GM12878 (cell line): Measurements from ENCODE around the gene CCDC187. TPM values are rescaled to one million over a fixed set of nuclear protein-coding genes. Genes with fewer than 3 reads are reported as not detected.

Experiments used
- ATAC-seq: fragments of 200-7000 bp; cut with Tn5 transposase; 3 replicates; pipeline ENCODE4 v1.9.1; 2020; ENCODE audit warnings: mild to moderate bottlenecking, moderate library complexity
- BruUV-seq: library from RNA; stranded (reverse); fragments of 400-500 nt; replicated peaks from 2 replicates; lab custom pipeline; 2021; lab: Mats Ljungman, UMichigan
- CTCF ChIA-PET: fragments of 300-600 bp; sonication (Branson Sonifier 250); formaldehyde crosslinking; extraction: SDS; loops from one replicate; lab custom pipeline; 2021; ENCODE audit warnings: inconsistent platforms; lab: Yijun Ruan, JAX
- POLR2A ChIA-PET: fragments of 350-600 bp; formaldehyde crosslinking; extraction: SDS; loops from one replicate; lab custom pipeline; 2021; ENCODE audit warnings: inconsistent platforms; lab: Charles Lee
- RAD21 ChIA-PET: fragments of 300-600 bp; sonication (Branson Sonifier 250); formaldehyde crosslinking; loops from one replicate; lab custom pipeline; 2023; ENCODE audit warnings: antibody characterized with exemption; ENCODE audit not compliant: unreplicated experiment; lab: Charles Lee
- SMC1A ChIA-PET: fragments of 300-600 bp; sonication (Branson Sonifier 250); formaldehyde crosslinking; loops from one replicate; lab custom pipeline; 2023; ENCODE audit not compliant: unreplicated experiment, uncharacterized antibody; lab: Charles Lee
- DNase-seq: peaks from one replicate; pipeline ENCODE4 v3.0.0-alpha.2; 2011; ENCODE audit warnings: low read depth, low spot score
- FAIRE-seq: peaks from 3 replicates; lab custom pipeline; 2011; peaks lifted over from hg19 to GRCh38; lab: Jason Lieb, UNC
- H2AFZ ChIP-seq: 2 replicates; pipeline ENCODE4 v1.6.0; 2011; ENCODE audit warnings: low read depth, low read length, control low read depth; ENCODE audit not compliant: control insufficient read depth
- H3K27ac ChIP-seq: 2 replicates; pipeline ENCODE4 v1.5.1; 2011; ENCODE audit warnings: control low read depth; ENCODE audit not compliant: control insufficient read depth, insufficient read depth
- H3K27me3 ChIP-seq, 2 experiments: replicated peaks in 1 of 2; 2 replicates each; pipeline versions ENCODE4 v1.6.0 to v1.6.1; 2011; ENCODE audit warnings: low read length in 1 of 2; ENCODE audit not compliant: control insufficient read depth in 2 of 2, insufficient read depth in 2 of 2
- H3K36me3 ChIP-seq, 2 experiments: 2 replicates each; pipeline ENCODE4 v1.5.1; 2011; ENCODE audit warnings: low read length in 1 of 2; ENCODE audit not compliant: control insufficient read depth in 2 of 2, insufficient read depth in 2 of 2
- H3K4me1 ChIP-seq: 2 replicates; pipeline ENCODE4 v1.6.1; 2011; ENCODE audit warnings: mild to moderate bottlenecking, low read length, moderate library complexity, mixed read lengths; ENCODE audit not compliant: control insufficient read depth, insufficient read depth
- H3K4me2 ChIP-seq: 2 replicates; pipeline ENCODE4 v1.6.0; 2011; ENCODE audit warnings: control low read depth; ENCODE audit not compliant: control insufficient read depth, insufficient read depth
- H3K4me3 ChIP-seq: fragments of 200-600 bp; sonication (generic); 2 replicates; pipeline ENCODE4 v1.5.1; 2016
- H3K79me2 ChIP-seq: 2 replicates; pipeline ENCODE4 v1.6.0; 2011; ENCODE audit warnings: low read length; ENCODE audit not compliant: control insufficient read depth, insufficient read depth
- H3K9ac ChIP-seq: 2 replicates; pipeline ENCODE4 v1.8.0; 2011; ENCODE audit warnings: low read length, control low read depth, mixed read lengths; ENCODE audit not compliant: control insufficient read depth, insufficient read depth
- H3K9me3 ChIP-seq: replicated peaks from 3 replicates; pipeline ENCODE4 v1.5.1; 2011; ENCODE audit warnings: mild to moderate bottlenecking, low read length; ENCODE audit not compliant: control insufficient read depth, insufficient read depth
- H4K20me1 ChIP-seq: 2 replicates; pipeline ENCODE4 v1.6.0; 2011; ENCODE audit not compliant: control insufficient read depth, insufficient read depth
- BCLAF1 ChIP-seq: fragments of 450-650 bp; IDR thresholded peaks from 2 replicates; pipeline ENCODE4 v1.6.1; 2017; ENCODE audit warnings: antibody characterized with exemption, mild to moderate bottlenecking, moderate library complexity
- BRCA1 ChIP-seq: IDR thresholded peaks from 2 replicates; pipeline ENCODE4 v1.6.1; 2011; ENCODE audit warnings: low read depth, low read length, improper control_type of control experiment
- EED ChIP-seq: sonication (generic); IDR thresholded peaks from 2 replicates; pipeline ENCODE4 v1.6.1; 2016; ENCODE audit warnings: antibody characterized with exemption, low read depth
- EZH2 ChIP-seq: IDR thresholded peaks from 2 replicates; pipeline ENCODE4 v1.6.1; 2012; ENCODE audit warnings: low read depth, mild to moderate bottlenecking, control low read depth, inconsistent platforms, low read length, borderline replicate concordance; ENCODE audit not compliant: control insufficient read depth
- MEF2A ChIP-seq: IDR thresholded peaks from 2 replicates; pipeline ENCODE4 v1.6.1; 2011; ENCODE audit warnings: low read depth, mild to moderate bottlenecking, low read length, moderate library complexity; ENCODE audit not compliant: insufficient read depth
- PAX8 ChIP-seq: fragments of 450-650 bp; IDR thresholded peaks from 2 replicates; pipeline ENCODE4 v1.6.1; 2017; ENCODE audit warnings: mild to moderate bottlenecking, moderate library complexity
- RFX5 ChIP-seq: IDR thresholded peaks from 2 replicates; pipeline ENCODE4 v1.6.1; 2011; ENCODE audit warnings: low read depth, low read length, improper control_type of control experiment
- SREBF1 ChIP-seq: IDR thresholded peaks from 2 replicates; pipeline ENCODE4 v1.6.1; 2012; ENCODE audit warnings: mild to moderate bottlenecking, low read length
- TBL1XR1 ChIP-seq: IDR thresholded peaks from 2 replicates; pipeline ENCODE4 v1.6.1; 2012; ENCODE audit warnings: low read depth, low read length, improper control_type of control experiment
- WGBS: methylation state at CpG from one replicate; pipeline ENCODE4 v1.1.6; 2016; ENCODE audit warnings: low lambda C conversion rate; ENCODE audit not compliant: insufficient replicate concordance, insufficient coverage; ENCODE audit errors: missing lambda C conversion rate; 5-methylcytosine and 5-hydroxymethylcytosine counted together
- in situ Hi-C: fragments of 300-500 bp; cut with MboI; formaldehyde crosslinking; loops from 9 replicates; pipeline ENCODE4 v1.14.3; 2018; ENCODE audit warnings: mixed read lengths
- intact Hi-C: fragments of 100-400 bp; cut with micrococcal nuclease; formaldehyde crosslinking; loops from one replicate; pipeline ENCODE4 v1.14.2; 2022; ENCODE audit not compliant: unreplicated experiment
- polyA plus RNA-seq, 11 experiments: library from polyadenylated mRNA; depleted of rRNA in 4 of 11; unstranded in 6 of 11; stranded (reverse) in 5 of 11; fragments of >200 nt; fragmentation: Nextera tagmentation in 4 of 11; fragmentation: Illumina TruSeq in 1 of 11; extraction: Ambion mirVana in 4 of 11; extraction: Trizol in 1 of 11; gene quantifications; 1 replicate in 1 of 11; 2 replicates in 10 of 11; pipeline versions ENCODE4 v1.2.1 to v1.2.3, GENCODE V29; 2011 to 2016; ENCODE audit warnings: inconsistent platforms in 2 of 11, missing spikeins in 2 of 11, low read depth in 1 of 11
- total RNA-seq, 4 experiments: library from RNA; depleted of rRNA in 3 of 4; stranded (reverse); fragments of >200 nt in 3 of 4; fragmentation: Illumina TruSeq in 1 of 4; extraction: Trizol in 1 of 4; gene quantifications; 2 replicates each; pipeline versions ENCODE4 v1.2.1 to v1.2.3, GENCODE V29; 2013 to 2021
- TF ChIP-seq, protein P1 (sequence below): fragments of 450-650 bp; IDR thresholded peaks from 2 replicates; pipeline ENCODE4 v1.6.1; 2017; ENCODE audit warnings: mild to moderate bottlenecking, low read depth, inconsistent platforms; ENCODE audit not compliant: poor library complexity, severe bottlenecking
- TF ChIP-seq, protein P2 (sequence below): fragments of 150-350 bp; IDR thresholded peaks from 2 replicates; pipeline ENCODE4 v1.6.1; 2016; ENCODE audit warnings: low read depth, low read length
- TF ChIP-seq, protein P3 (sequence below): IDR thresholded peaks from 2 replicates; pipeline ENCODE4 v1.6.1; 2012; ENCODE audit warnings: mild to moderate bottlenecking, low read depth, low read length

The CCDC187 gene
- total and polyA plus RNA-seq, 10 of the 15 experiments (the other 5 are each of a cell fraction or from before 2014, with no cell fraction given): 0.04 to 0.23 (median 0.04) TPM; not detected in 7

DNA sequence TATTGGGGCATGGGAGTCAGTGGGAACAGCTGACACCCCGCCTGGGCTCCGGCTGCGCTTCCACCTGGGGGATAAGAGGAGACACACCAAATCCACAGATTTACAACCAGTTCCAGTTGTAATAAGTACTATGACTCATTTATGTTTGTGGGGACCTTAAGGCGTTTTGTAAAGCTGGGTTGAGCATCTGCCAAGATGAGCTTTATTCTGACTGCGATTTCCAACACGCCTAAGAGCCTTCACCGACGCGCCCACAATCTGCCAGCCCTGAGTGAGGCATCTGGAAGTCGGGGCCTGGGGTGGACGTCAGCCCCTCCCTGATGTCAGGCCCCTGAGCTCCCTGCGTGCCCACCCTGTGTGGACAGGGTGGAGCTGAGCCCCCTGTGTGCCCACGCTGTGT is 84.6 kb downstream of the CCDC187 start:
- ATAC-seq (no peak), DNase-seq (no peak), FAIRE-seq (no peak)
- Histone ChIP-seq H3K4me2 (no peak overlapping the region), H3K9me3 (no peaks in the 10 kb centered on the region; the same call in 2 of the 3 replicates), H3K79me2 (no peaks in the 10 kb centered on the region), H3K4me1 (no peaks in the 10 kb centered on the region), H2AFZ (no peak overlapping the region), H3K36me3 (peaks cover 29 to 49% of the 10 kb centered on the region in 2 experiments), H3K4me3 (no peak overlapping the region), H3K27me3 (no peaks in the 10 kb centered on the region), H4K20me1 (no peaks in the 10 kb centered on the region), H3K9ac (no peak overlapping the region), H3K27ac (no peak overlapping the region)
- ChIA-PET SMC1A (interaction anchor here (0.6 to 1.6 kb wide), 2 partner anchors 9 to 585 kb away, joined by 3 read pairs; no protein-coding TSS in a partner anchor), POLR2A (interaction anchor here (0.6 kb wide), 1 partner anchor 312 kb away, joined by 3 read pairs; the partner anchor contains the start of gene CAMSAP1), CTCF (interaction anchor here (1.0 kb wide), 2 partner anchors 48 to 65 kb away, joined by 3 to 4 read pairs; no protein-coding TSS in a partner anchor), RAD21 (no interaction called here)
- 84% methylated on average over 13 of the region's 13 CpGs for WGBS
- intact Hi-C loops: no loop called here
- no TSS peak for BruUV-seq
- in situ Hi-C loops: no loop called here
- TF ChIP-seq MEF2A: no peak
- no peak for TF ChIP-seq SREBF1
- TF ChIP-seq, protein P1, sequence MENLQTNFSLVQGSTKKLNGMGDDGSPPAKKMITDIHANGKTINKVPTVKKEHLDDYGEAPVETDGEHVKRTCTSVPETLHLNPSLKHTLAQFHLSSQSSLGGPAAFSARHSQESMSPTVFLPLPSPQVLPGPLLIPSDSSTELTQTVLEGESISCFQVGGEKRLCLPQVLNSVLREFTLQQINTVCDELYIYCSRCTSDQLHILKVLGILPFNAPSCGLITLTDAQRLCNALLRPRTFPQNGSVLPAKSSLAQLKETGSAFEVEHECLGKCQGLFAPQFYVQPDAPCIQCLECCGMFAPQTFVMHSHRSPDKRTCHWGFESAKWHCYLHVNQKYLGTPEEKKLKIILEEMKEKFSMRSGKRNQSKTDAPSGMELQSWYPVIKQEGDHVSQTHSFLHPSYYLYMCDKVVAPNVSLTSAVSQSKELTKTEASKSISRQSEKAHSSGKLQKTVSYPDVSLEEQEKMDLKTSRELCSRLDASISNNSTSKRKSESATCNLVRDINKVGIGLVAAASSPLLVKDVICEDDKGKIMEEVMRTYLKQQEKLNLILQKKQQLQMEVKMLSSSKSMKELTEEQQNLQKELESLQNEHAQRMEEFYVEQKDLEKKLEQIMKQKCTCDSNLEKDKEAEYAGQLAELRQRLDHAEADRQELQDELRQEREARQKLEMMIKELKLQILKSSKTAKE: no peak
- TF ChIP-seq BCLAF1: no peak
- no peak for TF ChIP-seq EED
- no peak for TF ChIP-seq RFX5
- TF ChIP-seq, protein P2, sequence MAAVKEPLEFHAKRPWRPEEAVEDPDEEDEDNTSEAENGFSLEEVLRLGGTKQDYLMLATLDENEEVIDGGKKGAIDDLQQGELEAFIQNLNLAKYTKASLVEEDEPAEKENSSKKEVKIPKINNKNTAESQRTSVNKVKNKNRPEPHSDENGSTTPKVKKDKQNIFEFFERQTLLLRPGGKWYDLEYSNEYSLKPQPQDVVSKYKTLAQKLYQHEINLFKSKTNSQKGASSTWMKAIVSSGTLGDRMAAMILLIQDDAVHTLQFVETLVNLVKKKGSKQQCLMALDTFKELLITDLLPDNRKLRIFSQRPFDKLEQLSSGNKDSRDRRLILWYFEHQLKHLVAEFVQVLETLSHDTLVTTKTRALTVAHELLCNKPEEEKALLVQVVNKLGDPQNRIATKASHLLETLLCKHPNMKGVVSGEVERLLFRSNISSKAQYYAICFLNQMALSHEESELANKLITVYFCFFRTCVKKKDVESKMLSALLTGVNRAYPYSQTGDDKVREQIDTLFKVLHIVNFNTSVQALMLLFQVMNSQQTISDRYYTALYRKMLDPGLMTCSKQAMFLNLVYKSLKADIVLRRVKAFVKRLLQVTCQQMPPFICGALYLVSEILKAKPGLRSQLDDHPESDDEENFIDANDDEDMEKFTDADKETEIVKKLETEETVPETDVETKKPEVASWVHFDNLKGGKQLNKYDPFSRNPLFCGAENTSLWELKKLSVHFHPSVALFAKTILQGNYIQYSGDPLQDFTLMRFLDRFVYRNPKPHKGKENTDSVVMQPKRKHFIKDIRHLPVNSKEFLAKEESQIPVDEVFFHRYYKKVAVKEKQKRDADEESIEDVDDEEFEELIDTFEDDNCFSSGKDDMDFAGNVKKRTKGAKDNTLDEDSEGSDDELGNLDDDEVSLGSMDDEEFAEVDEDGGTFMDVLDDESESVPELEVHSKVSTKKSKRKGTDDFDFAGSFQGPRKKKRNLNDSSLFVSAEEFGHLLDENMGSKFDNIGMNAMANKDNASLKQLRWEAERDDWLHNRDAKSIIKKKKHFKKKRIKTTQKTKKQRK: no peak
- TF ChIP-seq TBL1XR1: no peak
- no peak for TF ChIP-seq EZH2
- TF ChIP-seq PAX8: no peak
- TF ChIP-seq BRCA1: no peak
- TF ChIP-seq, protein P3, sequence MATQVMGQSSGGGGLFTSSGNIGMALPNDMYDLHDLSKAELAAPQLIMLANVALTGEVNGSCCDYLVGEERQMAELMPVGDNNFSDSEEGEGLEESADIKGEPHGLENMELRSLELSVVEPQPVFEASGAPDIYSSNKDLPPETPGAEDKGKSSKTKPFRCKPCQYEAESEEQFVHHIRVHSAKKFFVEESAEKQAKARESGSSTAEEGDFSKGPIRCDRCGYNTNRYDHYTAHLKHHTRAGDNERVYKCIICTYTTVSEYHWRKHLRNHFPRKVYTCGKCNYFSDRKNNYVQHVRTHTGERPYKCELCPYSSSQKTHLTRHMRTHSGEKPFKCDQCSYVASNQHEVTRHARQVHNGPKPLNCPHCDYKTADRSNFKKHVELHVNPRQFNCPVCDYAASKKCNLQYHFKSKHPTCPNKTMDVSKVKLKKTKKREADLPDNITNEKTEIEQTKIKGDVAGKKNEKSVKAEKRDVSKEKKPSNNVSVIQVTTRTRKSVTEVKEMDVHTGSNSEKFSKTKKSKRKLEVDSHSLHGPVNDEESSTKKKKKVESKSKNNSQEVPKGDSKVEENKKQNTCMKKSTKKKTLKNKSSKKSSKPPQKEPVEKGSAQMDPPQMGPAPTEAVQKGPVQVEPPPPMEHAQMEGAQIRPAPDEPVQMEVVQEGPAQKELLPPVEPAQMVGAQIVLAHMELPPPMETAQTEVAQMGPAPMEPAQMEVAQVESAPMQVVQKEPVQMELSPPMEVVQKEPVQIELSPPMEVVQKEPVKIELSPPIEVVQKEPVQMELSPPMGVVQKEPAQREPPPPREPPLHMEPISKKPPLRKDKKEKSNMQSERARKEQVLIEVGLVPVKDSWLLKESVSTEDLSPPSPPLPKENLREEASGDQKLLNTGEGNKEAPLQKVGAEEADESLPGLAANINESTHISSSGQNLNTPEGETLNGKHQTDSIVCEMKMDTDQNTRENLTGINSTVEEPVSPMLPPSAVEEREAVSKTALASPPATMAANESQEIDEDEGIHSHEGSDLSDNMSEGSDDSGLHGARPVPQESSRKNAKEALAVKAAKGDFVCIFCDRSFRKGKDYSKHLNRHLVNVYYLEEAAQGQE: no peak
